DMS53 treated with DMSO at 0.1 percent for 48 hours (cell line): ENCODE results near the gene TMEFF2.

Source experiments
- DNase-seq: peaks from one replicate; lab custom pipeline; 2025; ENCODE audit not compliant: unreplicated experiment; lab: John Stamatoyannopoulos, UW

The TMEFF2 gene

GRCh38 chr2:192070099-192070498 is 124.6 kb downstream of the TMEFF2 start:
- no peak for DNase-seq

GRCh38 chr2:192069417-192069816 is 125.3 kb downstream of the TMEFF2 start:
- DNase-seq = no peak

GRCh38 chr2:192068966-192069365 is 125.8 kb downstream of the TMEFF2 start:
- no peak for DNase-seq

GRCh38 chr2:192067631-192068030 is 127.1 kb downstream of the TMEFF2 start:
- DNase-seq = no peak

- DNase-seq = no peak
These were observed 130.3 kb downstream of the TMEFF2 start for GRCh38 chr2:192064459-192064858.

- DNase-seq = no peak
These were observed 134.6 kb downstream of the TMEFF2 start for GRCh38 chr2:192060161-192060560.

GRCh38 chr2:192059266-192059665 is 135.5 kb downstream of the TMEFF2 start:
- no peak for DNase-seq

GRCh38 chr2:192053921-192054320 is 140.8 kb downstream of the TMEFF2 start:
- DNase-seq = no peak

- DNase-seq = no peak
These were observed 143.2 kb downstream of the TMEFF2 start for GRCh38 chr2:192051533-192051932.

GRCh38 chr2:192049362-192049761 is 145.4 kb downstream of the TMEFF2 start:
- DNase-seq = no peak

GRCh38 chr2:192047315-192048107 is 147.2 kb downstream of the TMEFF2 start:
- no peak for DNase-seq

GRCh38 chr2:192044496-192044895 is 150.2 kb downstream of the TMEFF2 start:
- no peak for DNase-seq

GRCh38 chr2:192043216-192043870 is 151.4 kb downstream of the TMEFF2 start:
- no peak for DNase-seq

GRCh38 chr2:192042126-192042525 is 152.6 kb downstream of the TMEFF2 start:
- DNase-seq = no peak

GRCh38 chr2:192038110-192038509 is 156.6 kb downstream of the TMEFF2 start:
- no peak for DNase-seq

- DNase-seq = no peak
These were observed 158.8 kb downstream of the TMEFF2 start for GRCh38 chr2:192035731-192036442.

GRCh38 chr2:192030856-192031255 is 163.9 kb downstream of the TMEFF2 start:
- no peak for DNase-seq

- DNase-seq = no peak
These were observed 164.4 kb downstream of the TMEFF2 start for GRCh38 chr2:192030289-192030688.

GRCh38 chr2:192029089-192029488 is 165.6 kb downstream of the TMEFF2 start:
- no peak for DNase-seq

GRCh38 chr2:192026825-192027120 is 168.0 kb downstream of the TMEFF2 start:
- no peak for DNase-seq

GRCh38 chr2:192026059-192026824 is 168.5 kb downstream of the TMEFF2 start:
- no peak for DNase-seq
